Activated CD4-positive, CD25-positive, alpha-beta regulatory T cell treated with anti-CD3 and anti-CD28 coated beads, Interleukin-2, amount 50 U/mL, for 24 hours (primary cell): ENCODE data around the gene THRSP.
"Not testable (repeated sequence)": the region's sequence is repeated elsewhere in the genome, so short reads cannot be mapped to it uniquely, and the experiment has no call there.

Source experiments
- ATAC-seq, 2 donors: fragments of 150-1000 bp; cut with Tn5 transposase; one replicate each; pipeline ENCODE4 v1.10.0; 2021; ENCODE audit warnings: mild to moderate bottlenecking in 1 of 2, moderate library complexity in 1 of 2

Gene THRSP, protein sequence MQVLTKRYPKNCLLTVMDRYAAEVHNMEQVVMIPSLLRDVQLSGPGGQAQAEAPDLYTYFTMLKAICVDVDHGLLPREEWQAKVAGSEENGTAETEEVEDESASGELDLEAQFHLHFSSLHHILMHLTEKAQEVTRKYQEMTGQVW

GRCh38 chr11:78063440-78064181 is at the start of gene THRSP:
THRSP (plus strand) TSS chr11:78063861; CDS start chr11:78063882, 21 bp downstream.
- no peak for ATAC-seq

GRCh38 chr11:78014937-78015520 is 48.6 kb upstream of the THRSP start:
- ATAC-seq = not testable (repeated sequence)

- ATAC-seq = no peak
Observed at GRCh38 chr11:78015878-78016277, 47.8 kb upstream of the THRSP start.

GRCh38 chr11:78019808-78020207 is 43.9 kb upstream of the THRSP start:
- no peak for ATAC-seq

DNA sequence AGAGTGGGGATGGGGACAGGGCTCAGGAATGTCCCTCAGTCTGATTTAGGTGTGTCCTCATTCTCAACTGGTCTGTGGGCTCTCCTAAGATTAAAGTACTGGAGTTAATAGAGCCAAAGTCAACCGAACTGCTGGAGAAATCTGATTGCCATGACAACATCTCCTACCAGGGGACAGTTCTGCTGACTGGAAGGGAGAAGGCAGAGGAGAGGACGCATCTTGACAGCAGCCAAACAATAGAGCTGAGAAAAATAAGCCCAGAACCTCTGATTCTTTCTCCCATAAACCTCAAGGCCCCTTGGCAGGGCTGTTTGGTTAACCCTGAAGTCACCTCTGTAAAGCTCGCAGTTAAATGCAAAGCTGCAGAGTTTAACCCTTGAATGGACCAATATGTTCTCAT is 43.4 kb upstream of the THRSP start:
- ATAC-seq = no peak

GRCh38 chr11:78021611-78022010 is 42.0 kb upstream of the THRSP start:
- no peak for ATAC-seq

GRCh38 chr11:78022397-78023396 is 41.0 kb upstream of the THRSP start, which contains the start of gene KCTD14:
KCTD14 (minus strand) TSS chr11:78023276; CDS start chr11:78023249, 27 bp downstream.
- no peak for ATAC-seq

DNA sequence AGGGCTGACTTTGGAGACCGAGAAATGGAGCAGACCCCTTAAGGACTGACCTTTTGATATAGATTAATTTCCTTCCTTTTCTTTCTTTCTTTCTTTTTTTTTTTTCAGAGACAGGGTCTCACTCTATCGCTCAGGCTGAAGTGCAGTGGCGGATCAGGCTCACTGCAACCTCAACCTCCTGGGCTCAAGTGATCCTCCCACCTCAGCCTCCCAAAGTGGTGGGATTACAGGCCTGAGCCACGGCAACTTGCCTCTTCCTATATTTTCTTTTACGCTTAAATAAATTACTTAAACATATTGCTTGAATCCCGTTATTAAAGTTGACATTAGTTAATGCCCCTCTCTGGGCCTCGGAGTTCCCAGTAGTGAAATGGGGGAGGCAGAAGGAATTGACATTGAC is 40.2 kb upstream of the THRSP start:
- ATAC-seq = no peak

DNA sequence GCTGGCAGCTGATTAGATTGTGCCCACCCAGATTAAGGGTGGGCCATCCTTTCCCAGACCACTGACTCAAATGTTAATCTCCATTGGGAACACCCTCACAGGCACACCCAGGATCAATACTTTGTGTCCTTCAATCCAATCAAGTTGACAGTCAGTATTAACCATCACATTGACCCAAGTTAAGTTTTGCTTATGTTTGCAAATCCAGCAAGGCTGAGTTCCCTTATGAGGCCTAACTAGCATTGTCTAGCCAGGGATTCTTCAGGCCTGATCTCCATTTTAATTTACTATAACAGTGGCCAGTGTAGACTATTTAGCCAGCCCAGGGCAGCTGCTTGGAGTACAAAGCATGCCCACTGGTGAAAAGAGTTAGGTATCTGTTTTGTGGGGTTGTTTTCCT is 38.3 kb upstream of the THRSP start:
- no peak for ATAC-seq

DNA sequence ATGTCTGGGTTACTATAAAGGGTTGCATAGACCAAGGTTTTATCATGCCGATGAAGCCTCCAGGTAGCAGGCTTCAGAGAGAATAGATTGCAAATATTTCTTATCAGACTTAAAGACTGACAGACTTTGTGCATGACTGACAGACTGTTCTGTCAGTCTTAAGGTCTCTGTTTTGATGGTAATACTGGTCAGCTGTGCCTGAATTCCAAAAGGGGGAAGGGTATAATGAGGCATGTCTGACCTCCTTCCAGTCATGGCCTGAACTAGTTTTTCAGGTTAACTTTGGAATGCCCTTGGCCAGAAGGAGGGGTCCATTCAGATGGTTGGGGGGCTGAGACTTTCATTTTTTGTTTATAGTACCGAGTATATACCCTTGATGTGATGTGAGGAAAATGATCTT is 35.9 kb upstream of the THRSP start:
- ATAC-seq = no peak

DNA sequence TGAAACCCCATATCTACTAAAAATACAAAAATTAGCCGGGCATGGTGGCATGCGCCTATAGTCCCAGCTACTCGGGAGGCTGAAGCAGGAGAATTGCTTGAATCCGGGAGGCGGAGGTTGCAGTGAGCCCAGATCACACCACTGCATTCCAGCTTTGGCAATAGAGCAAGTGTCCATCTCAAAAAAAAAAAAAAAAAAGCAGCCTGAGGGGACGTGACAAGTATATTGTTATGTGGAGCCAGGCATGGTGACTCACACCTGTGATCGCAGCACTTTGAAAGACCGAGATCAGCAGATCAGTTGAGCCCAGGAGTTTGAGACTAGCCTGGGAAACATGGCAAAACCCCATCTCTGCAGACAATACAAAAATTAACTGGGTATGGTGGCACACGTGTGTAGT is 35.2 kb upstream of the THRSP start:
- not testable (repeated sequence) for ATAC-seq

DNA sequence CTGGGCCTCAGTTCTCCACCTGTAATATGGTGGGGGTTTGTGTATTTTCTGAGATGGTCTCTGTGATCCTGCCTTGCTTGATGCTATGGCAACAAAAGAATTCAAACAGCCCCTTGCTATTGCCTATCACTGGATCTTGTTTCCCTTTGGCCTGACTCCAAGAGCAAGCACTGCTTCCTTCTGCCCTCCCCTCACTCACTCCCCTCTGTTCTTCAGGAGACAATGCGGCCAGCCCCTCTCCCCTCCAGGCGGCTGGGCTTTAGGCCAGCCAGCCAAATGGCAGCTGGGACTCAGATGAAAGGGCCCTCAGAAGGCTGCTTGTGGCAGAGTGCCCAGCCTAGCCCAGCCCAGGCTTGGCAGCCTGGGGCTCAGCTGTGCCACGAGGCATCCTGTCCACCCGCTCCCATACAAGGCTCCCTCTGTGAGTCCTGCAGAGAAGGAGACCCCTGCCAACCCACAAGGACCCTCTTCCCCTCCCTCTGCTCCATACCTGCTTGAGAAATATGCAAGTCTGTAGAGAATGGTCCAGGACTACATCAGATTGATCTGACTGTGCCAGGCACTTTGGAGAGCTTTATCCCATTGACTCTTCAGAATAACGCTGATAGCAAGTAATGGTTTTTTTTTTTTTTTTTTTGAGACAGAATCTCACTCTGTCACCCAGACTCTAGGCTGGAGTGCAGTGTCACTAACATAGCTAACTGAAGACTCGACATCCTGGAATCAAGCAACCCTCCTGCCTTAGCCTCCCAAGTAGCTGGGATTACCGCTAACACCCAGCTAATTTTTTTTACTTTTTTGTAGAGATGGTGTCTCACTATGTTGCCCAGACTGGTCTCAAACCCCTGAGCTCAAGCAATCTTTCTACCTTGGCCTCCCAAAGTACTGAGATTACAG is 33.0 kb upstream of the THRSP start:
- no peak for ATAC-seq

DNA sequence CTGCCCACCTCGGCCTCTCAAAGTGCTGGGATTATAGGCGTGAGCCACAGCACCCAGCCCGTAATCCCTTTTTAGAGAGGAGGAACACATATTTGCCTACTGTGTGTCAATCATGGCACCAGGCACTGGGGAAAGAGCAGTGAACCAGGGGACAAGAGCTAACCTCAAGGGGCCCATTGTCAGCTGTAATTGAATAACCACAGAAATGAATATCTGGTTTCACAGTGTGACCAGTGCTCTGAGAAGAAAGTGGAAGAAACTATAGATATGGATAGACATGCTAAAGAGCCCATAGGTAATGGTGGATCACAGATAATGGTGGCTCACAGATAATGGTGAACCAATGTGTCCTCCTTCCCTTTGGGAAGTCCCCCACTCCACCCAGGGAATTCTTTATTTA is 32.0 kb upstream of the THRSP start:
- no peak for ATAC-seq

DNA sequence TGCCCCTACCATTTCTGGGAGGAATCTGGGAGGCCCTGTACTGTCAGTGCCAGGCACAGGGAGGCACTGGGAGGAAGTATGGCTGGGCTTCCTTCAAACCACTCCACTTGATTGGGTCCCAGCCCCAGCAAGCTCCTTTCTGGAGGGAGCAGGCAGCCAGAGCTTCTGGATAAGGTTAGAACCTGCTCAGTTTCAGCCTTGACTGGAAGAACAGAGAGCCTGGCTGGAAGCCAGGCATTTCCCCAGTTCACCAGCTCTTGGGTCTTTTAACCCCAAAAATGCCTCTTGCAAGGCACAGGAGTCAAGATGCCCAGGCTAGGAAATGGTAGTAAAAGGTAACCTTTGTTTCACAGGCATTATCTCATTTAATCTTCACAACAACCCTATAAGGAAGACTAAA is 31.6 kb upstream of the THRSP start:
- ATAC-seq = no peak

DNA sequence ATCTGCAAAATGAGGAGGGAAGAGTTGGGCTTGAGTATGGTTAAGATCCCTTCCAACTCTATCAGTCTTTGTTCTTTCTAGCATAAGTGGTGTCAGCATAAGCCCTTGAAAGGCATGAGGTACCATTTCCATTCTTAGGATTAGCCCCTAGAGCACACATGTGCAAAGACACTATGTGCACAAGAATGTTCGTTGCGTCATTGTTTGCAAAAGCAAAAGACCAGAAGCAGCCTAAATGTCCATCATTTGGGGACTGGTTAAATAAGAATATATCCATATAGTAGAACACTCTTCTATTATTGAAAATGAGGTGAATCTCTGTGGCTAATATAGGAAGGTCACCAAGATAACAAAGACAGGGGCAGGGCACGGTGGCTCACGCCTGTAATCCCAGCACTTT is 30.6 kb upstream of the THRSP start:
- no peak for ATAC-seq

GRCh38 chr11:78034623-78035022 is 29.0 kb upstream of the THRSP start:
- no peak for ATAC-seq

- no peak for ATAC-seq
Observed at GRCh38 chr11:78036313-78036712, 27.3 kb upstream of the THRSP start.

DNA sequence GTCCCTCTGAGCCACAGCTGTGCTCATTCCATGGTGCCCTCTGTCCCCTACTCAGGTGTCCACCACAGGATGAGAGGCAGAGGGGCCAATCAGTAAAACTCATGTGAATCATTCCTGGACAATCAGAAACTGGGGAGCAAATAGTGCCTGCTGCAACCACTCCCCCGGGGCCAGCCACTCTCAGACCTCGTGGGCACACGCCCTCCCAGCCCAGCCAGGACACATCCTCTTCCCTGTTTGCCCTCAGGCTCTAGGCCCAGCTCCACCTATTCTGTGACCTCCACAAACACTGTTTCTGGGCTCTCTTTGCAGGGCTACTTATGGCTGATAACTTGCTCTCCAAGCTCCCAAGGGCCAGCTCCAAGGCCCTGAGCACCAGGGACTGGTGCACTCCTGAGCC is 26.6 kb upstream of the THRSP start:
- no peak for ATAC-seq

- no peak for ATAC-seq
Observed at GRCh38 chr11:78037825-78038620, 25.6 kb upstream of the THRSP start.

DNA sequence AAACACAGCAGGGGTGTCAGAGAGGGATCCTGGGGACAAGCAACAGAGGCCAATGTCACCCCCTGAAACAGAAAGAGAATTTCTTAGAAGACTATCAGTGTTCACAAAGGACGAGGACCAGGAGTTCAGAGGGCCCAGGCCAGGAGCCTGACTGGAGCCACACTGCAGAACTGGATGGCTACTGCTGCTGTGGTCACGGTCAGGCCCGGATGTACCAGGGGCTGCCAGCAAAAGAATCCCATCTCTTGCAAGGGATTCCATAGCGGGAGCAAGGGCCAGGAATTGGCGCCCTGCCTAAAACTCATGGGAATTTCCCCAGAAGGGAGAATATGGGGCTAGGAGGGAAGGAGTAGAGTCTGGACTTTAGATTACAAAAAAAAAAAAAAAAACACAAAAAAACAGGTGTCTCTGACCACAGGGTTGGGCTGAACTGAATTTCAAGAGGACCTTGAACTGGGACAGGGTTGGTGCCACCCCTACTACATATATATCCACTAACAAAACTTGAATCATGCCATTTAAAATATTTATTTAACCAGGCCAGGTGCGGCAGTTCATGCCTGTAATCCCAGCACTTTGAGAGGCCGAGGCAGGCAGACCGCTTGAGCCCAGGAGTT is 24.9 kb upstream of the THRSP start:
- ATAC-seq = no peak
